Measurements from ENCODE around the gene KRT15.

KRT15 gene

GRCh38 chr17:41518789-41519449 lies at the start of gene KRT15:
KRT15 (minus strand) TSS chr17:41518890; CDS start chr17:41518827, 63 bp downstream.
- H3K27ac ChIP-seq: peak within 1 kb of the TSS; percentile 87
- TF ChIP-seq ZFX (IDR thresholded peaks at IDR 0.05; ENCODE audit: borderline replicate concordance): no peak
- TF ChIP-seq CTCF (IDR thresholded peaks at IDR 0.05): no peak

GRCh38 chr17:41567317-41567716 lies 48.6 kb upstream of the KRT15 start:
- H3K27ac ChIP-seq: no peak overlapping the region
- TF ChIP-seq CTCF (IDR thresholded peaks at IDR 0.05) (no peak), ZFX (IDR thresholded peaks at IDR 0.05; ENCODE audit: borderline replicate concordance) (no peak)

GRCh38 chr17:41565338-41565737 lies 46.6 kb upstream of the KRT15 start:
- no peak for TF ChIP-seq ZFX (IDR thresholded peaks at IDR 0.05; ENCODE audit: borderline replicate concordance)
- no peak for TF ChIP-seq CTCF (IDR thresholded peaks at IDR 0.05)
- no peak overlapping the region for H3K27ac ChIP-seq

GRCh38 chr17:41563607-41564170 lies 45.0 kb upstream of the KRT15 start:
- TF ChIP-seq ZFX (IDR thresholded peaks at IDR 0.05; ENCODE audit: borderline replicate concordance): no peak
- TF ChIP-seq CTCF (IDR thresholded peaks at IDR 0.05): no peak
- no peak overlapping the region for H3K27ac ChIP-seq

GRCh38 chr17:41561554-41561953 lies 42.9 kb upstream of the KRT15 start:
- TF ChIP-seq ZFX (IDR thresholded peaks at IDR 0.05; ENCODE audit: borderline replicate concordance) (no peak), CTCF (IDR thresholded peaks at IDR 0.05) (no peak)
- no peak overlapping the region for H3K27ac ChIP-seq

DNA sequence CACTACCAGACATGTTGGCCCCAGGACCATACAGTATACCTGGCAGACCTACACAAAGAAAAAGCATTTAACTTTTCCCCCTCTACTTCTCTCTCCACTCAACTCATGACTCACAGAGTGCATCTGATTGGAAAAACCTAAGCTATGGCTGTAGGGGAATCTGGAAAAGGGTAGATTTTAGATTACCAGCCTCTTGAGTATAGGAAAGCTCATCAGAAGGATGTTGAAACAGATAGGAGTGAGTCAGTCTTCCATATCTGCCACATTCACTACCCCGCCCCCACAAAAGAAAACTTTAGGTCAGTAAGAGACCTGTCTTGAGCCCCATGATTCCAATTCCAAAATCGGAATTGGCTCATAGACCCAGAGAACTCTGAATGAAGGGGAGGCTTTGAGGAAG lies 40.9 kb upstream of the KRT15 start:
- H3K27ac ChIP-seq: no peak overlapping the region
- no peak for TF ChIP-seq ZFX (IDR thresholded peaks at IDR 0.05; ENCODE audit: borderline replicate concordance)
- no peak for TF ChIP-seq CTCF (IDR thresholded peaks at IDR 0.05)

GRCh38 chr17:41556931-41557330 lies 38.2 kb upstream of the KRT15 start:
- TF ChIP-seq ZFX (IDR thresholded peaks at IDR 0.05; ENCODE audit: borderline replicate concordance): no peak
- no peak for TF ChIP-seq CTCF (IDR thresholded peaks at IDR 0.05)
- H3K27ac ChIP-seq: no peak overlapping the region

Measured in 22Rv1 (cell line).